ENCODE results near the gene TTLL4. TPM values are rescaled to one million over a fixed set of nuclear protein-coding genes. Genes with fewer than 3 reads are reported as not detected.

The TTLL4 gene, protein sequence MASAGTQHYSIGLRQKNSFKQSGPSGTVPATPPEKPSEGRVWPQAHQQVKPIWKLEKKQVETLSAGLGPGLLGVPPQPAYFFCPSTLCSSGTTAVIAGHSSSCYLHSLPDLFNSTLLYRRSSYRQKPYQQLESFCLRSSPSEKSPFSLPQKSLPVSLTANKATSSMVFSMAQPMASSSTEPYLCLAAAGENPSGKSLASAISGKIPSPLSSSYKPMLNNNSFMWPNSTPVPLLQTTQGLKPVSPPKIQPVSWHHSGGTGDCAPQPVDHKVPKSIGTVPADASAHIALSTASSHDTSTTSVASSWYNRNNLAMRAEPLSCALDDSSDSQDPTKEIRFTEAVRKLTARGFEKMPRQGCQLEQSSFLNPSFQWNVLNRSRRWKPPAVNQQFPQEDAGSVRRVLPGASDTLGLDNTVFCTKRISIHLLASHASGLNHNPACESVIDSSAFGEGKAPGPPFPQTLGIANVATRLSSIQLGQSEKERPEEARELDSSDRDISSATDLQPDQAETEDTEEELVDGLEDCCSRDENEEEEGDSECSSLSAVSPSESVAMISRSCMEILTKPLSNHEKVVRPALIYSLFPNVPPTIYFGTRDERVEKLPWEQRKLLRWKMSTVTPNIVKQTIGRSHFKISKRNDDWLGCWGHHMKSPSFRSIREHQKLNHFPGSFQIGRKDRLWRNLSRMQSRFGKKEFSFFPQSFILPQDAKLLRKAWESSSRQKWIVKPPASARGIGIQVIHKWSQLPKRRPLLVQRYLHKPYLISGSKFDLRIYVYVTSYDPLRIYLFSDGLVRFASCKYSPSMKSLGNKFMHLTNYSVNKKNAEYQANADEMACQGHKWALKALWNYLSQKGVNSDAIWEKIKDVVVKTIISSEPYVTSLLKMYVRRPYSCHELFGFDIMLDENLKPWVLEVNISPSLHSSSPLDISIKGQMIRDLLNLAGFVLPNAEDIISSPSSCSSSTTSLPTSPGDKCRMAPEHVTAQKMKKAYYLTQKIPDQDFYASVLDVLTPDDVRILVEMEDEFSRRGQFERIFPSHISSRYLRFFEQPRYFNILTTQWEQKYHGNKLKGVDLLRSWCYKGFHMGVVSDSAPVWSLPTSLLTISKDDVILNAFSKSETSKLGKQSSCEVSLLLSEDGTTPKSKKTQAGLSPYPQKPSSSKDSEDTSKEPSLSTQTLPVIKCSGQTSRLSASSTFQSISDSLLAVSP
- 4.1 TPM in 2 replicates for total RNA-seq

DNA sequence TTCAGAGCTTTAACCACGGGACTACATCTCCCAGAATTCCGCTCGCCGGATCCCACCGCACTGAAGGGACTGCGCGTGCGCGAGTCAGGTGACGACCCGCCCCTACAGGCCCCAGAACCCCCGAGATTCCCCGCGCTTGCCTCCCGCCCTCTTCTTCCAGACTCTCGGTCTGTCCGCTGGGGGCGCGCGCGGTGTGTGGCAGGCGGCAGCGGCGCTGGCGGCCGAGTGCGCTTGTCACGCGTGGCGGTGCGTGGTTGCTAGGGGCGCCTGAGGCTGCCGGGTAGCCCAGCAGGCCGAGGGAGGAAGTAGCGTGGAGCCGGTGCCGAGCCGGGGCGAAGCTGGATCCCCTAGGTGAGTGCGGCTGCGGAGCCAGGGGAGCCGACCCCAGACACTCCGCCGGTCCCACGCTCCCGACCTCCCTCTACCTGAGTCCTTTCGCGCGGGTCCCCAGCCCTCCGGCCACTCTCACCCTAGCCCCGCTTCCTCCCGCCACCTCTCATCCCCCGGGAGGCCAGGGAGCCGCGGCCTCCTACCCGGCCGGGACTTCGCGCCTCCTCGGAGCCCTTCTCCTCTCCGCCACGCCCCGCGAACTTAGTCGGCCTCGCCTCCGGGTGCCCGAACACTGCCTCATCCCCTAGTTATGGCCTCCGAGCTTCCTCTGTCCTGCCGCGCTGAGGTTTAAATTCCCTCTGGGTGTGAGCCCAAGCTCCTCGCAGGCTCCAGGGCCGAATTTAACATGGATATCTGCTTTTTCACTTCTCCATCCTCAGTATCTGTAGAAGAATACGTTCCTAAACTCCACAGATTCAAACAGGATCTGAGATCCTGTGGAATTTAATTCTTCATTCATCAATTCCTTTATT lies at the start of gene TTLL4:
Gene TTLL4, plus strand, starts transcription at position 149 of the 863 bp plus-strand sequence. CDS start 26,842 bp downstream, outside the sequence.

DNA sequence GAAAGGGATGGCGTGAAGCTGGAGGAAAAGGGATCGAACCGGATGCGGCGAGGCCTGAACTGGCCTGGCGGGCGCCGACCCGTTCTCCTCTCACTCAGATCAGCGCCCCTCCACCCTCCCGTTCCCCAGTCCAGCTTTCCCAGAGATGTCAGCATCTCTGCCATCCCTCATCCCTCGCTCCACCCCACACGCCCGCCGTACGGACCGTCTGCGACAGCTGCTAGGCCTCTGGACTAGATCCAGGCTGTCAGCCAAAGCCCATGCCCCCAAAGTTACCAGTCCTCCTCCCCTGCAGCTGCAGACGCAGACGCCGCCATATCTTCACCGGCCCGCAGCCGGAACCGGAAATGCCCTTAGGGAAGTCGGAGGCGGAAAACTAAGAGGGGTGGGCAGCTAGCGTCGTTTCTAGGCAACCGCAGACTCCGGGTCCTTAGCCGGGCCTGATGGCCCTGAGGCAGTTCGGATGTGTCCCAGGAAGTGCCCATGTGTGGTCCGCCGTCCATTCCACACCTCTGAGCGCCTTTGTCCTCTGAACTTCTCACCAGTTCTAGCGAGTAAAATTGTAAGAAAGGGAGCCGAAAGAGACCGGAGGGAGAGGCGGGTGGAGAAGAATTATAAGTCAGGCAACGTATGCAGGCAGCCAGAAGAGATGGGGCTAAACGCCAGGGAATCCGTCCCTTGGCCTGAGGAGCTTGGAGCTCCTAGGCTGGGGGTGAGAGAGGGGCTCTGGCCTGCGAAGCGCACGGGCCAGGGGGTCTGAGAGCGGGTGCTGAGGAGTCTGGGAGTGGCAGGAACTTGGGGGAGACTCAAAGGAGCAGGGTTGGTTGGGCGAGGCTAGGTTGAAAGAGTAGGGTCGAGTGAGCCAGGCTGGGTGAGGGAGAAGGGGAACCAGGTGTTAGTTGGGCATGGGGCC lies 38.7 kb upstream of the TTLL4 start, which contains the start of the genes RNF25 and STK36:
Gene RNF25, minus strand, starts transcription at position 349 of the 913 bp plus-strand sequence. Its CDS starts 32 bp downstream, at position 317.
Gene STK36, plus strand, starts transcription at position 433 of the 913 bp plus-strand sequence. CDS start 744 bp downstream, outside the sequence.

DNA sequence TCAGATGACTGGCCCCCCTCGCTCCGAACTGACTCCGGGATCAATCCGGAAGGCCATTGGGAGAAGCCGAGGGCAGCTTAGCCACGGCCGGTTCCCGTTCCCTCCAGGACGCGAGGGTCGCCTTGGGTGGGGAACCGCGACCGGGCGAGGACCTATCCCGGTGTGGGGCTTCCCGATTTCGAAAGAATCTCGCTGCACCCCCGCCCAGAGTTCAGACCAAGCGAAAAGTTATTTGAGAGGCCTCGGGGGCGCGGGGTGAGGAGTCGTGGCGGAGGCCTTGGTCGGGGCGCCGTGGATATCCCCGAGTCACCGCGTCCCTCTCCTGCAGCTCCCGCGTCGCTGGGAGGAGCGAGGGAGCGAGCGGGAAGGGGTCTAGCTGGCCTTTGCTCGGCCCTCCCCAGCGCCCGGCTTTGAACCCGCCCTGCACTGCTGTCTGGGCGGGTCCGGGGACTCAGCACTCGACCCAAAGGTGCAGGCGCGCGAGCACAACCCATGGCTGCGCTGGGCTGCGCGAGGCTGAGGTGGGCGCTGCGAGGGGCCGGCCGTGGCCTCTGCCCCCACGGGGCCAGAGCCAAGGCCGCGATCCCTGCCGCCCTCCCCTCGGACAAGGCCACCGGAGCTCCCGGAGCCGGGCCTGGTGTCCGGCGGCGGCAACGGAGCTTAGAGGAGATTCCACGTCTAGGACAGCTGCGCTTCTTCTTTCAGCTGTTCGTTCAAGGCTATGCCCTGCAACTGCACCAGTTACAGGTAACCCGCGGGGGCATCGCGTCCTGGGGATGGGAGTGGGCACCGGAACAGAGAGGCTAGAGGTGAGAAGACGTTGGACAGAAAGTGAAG lies 71.3 kb downstream of the TTLL4 start, which contains the start of gene CYP27A1:
Gene CYP27A1, plus strand, starts transcription at position 457 of the 837 bp plus-strand sequence. Its CDS starts 36 bp downstream, at position 493.

Other genes with a start within 250 kb of the TTLL4 start
- gene USP37, start 142.5 kb upstream of the TTLL4 start, total RNA-seq, result 3.8 and 6.6 TPM in 2 replicates
- 22.2 and 23.9 TPM in 2 replicates for gene CNOT9, start 142.0 kb upstream of the TTLL4 start, total RNA-seq
- gene PLCD4, start 102.9 kb upstream of the TTLL4 start, total RNA-seq, result 6.1 and 7.6 TPM in 2 replicates
- gene ZNF142, start 51.2 kb upstream of the TTLL4 start, total RNA-seq, result 3.4 and 4.6 TPM in 2 replicates
- gene BCS1L, start 51.2 kb upstream of the TTLL4 start, total RNA-seq, result 27.9 and 36.4 TPM in 2 replicates
- 27.4 and 31.3 TPM in 2 replicates for gene RNF25, start 38.8 kb upstream of the TTLL4 start, total RNA-seq
- gene STK36, start 38.7 kb upstream of the TTLL4 start, total RNA-seq, result 16.2 and 25.9 TPM in 2 replicates
- 26.2 and 36.0 TPM in 2 replicates for gene CYP27A1, start 71.3 kb downstream of the TTLL4 start, total RNA-seq
- gene PRKAG3, start 121.0 kb downstream of the TTLL4 start, total RNA-seq, result not detected in 2 replicates
- not detected in 2 replicates for gene WNT6, start 149.0 kb downstream of the TTLL4 start, total RNA-seq
- not detected in 2 replicates for gene WNT10A, start 170.0 kb downstream of the TTLL4 start, total RNA-seq
- not detected in 2 replicates for gene CDK5R2, start 248.8 kb downstream of the TTLL4 start, total RNA-seq

Measured in bronchial smooth muscle cell (primary cell).